Spinal cord (tissue), 10 donors: ENCODE results near the gene TP53TG5. TPM values are rescaled to one million over a fixed set of nuclear protein-coding genes. Genes with fewer than 3 reads are reported as not detected.
"Not testable (repeated sequence)": the region's sequence is repeated elsewhere in the genome, so short reads cannot be mapped to it uniquely, and the experiment has no call there.

Experiments used
- DNase-seq, 6 donors: peaks; one replicate each; pipeline versions ENCODE4 v3.0.0 to v3.0.0-alpha.2; 2013 to 2015; ENCODE audit warnings: low spot score in 6 of 6, low read depth in 4 of 6
- H3K27ac ChIP-seq: one replicate; pipeline ENCODE4 v1.5.1; 2013; ENCODE audit warnings: low read depth, low read length, control low read depth
- H3K27me3 ChIP-seq: one replicate; pipeline ENCODE4 v1.6.1; 2013; ENCODE audit warnings: low read length; ENCODE audit not compliant: control insufficient read depth, insufficient read depth
- H3K36me3 ChIP-seq: one replicate; pipeline ENCODE4 v1.6.1; 2013; ENCODE audit warnings: low read length; ENCODE audit not compliant: control insufficient read depth, insufficient read depth
- H3K4me1 ChIP-seq: one replicate; pipeline ENCODE4 v1.6.1; 2013; ENCODE audit warnings: low read length; ENCODE audit not compliant: control insufficient read depth, insufficient read depth
- H3K4me3 ChIP-seq: one replicate; pipeline ENCODE4 v1.5.1; 2013; ENCODE audit warnings: low read depth, low read length, control low read depth
- H3K9me3 ChIP-seq: one replicate; pipeline ENCODE4 v1.6.1; 2013; ENCODE audit warnings: low read length; ENCODE audit not compliant: control insufficient read depth, insufficient read depth
- WGBS: methylation state at CpG from one replicate; pipeline ENCODE4 v1.1.5; 2013; ENCODE audit warnings: missing lambda C conversion rate; ENCODE audit not compliant: insufficient coverage; 5-methylcytosine and 5-hydroxymethylcytosine counted together
- polyA plus RNA-seq, 2 donors: library from polyadenylated mRNA; unstranded; fragments of 120-200 nt; gene quantifications; one replicate each; pipeline ENCODE4 v1.2.1, GENCODE V29; 2013; ENCODE audit not compliant: insufficient read length in 2 of 2
- total RNA-seq, 2 donors: library from RNA; depleted of rRNA in 1 of 2; stranded (reverse); fragments of 120-200 nt in 1 of 2; fragments of >200 nt in 1 of 2; gene quantifications; one replicate each; pipeline versions ENCODE4 v1.2.3 to v1.2.4, GENCODE V29; 2013 to 2014
- donor health status: healthy.

TP53TG5 gene
- total and polyA plus RNA-seq, 4 donors, result 0.39 to 3.9 (median 1.2) TPM

GRCh38 chr20:45359406-45360148, 18.5 kb downstream of the TP53TG5 start:
- H3K27ac ChIP-seq, result no peak overlapping the region
- WGBS, result 87% methylated on average over 9 of the region's 9 CpGs
- DNase-seq, result no peak
- H3K9me3 ChIP-seq, result no peaks in the 10 kb centered on the region
- H3K4me1 ChIP-seq, result peaks cover 14% of the 10 kb centered on the region
- no peak overlapping the region for H3K4me3 ChIP-seq
- H3K27me3 ChIP-seq, result no peaks in the 10 kb centered on the region
- H3K36me3 ChIP-seq, result no peaks in the 10 kb centered on the region

- no peak overlapping the region for H3K4me3 ChIP-seq
- WGBS, result 86% methylated on average over 2 of the region's 7 CpGs
- no peaks in the 10 kb centered on the region for H3K36me3 ChIP-seq
- peaks cover 11% of the 10 kb centered on the region for H3K4me1 ChIP-seq
- no peak overlapping the region for H3K27ac ChIP-seq
- H3K27me3 ChIP-seq, result no peaks in the 10 kb centered on the region
- DNase-seq, result no peak
- no peaks in the 10 kb centered on the region for H3K9me3 ChIP-seq
Observed at GRCh38 chr20:45359069-45359405, 19.1 kb downstream of the TP53TG5 start.

GRCh38 chr20:45358282-45359068, 19.6 kb downstream of the TP53TG5 start:
- Histone ChIP-seq H3K36me3 (no peaks in the 10 kb centered on the region), H3K4me1 (peaks cover 6% of the 10 kb centered on the region), H3K4me3 (no peak overlapping the region), H3K27me3 (no peaks in the 10 kb centered on the region), H3K9me3 (no peaks in the 10 kb centered on the region), H3K27ac (no peak overlapping the region)
- no peak for DNase-seq
- 47% methylated on average over 8 of the region's 10 CpGs for WGBS

GRCh38 chr20:45355209-45356084, 22.7 kb downstream of the TP53TG5 start:
- no peaks in the 10 kb centered on the region for H3K4me1 ChIP-seq
- H3K36me3 ChIP-seq, result no peaks in the 10 kb centered on the region
- DNase-seq, result no peak
- peaks cover 2% of the 10 kb centered on the region for H3K27me3 ChIP-seq
- no peak overlapping the region for H3K27ac ChIP-seq
- WGBS, result 78% methylated on average over 2 of the region's 5 CpGs
- no peak overlapping the region for H3K4me3 ChIP-seq
- H3K9me3 ChIP-seq, result no peaks in the 10 kb centered on the region

- no peak overlapping the region for H3K27ac ChIP-seq
- no peak for DNase-seq
- no peaks in the 10 kb centered on the region for H3K9me3 ChIP-seq
- H3K36me3 ChIP-seq, result no peaks in the 10 kb centered on the region
- peaks cover 2% of the 10 kb centered on the region for H3K27me3 ChIP-seq
- 67% methylated on average over 5 of the region's 9 CpGs for WGBS
- H3K4me1 ChIP-seq, result no peaks in the 10 kb centered on the region
- no peak overlapping the region for H3K4me3 ChIP-seq
Observed at GRCh38 chr20:45354423-45355208, 23.5 kb downstream of the TP53TG5 start.

GRCh38 chr20:45353746-45354145, 24.4 kb downstream of the TP53TG5 start:
- 89% methylated on average over 1 of the region's 1 CpG for WGBS
- DNase-seq, result no peak
- no peak overlapping the region for H3K27ac ChIP-seq
- H3K36me3 ChIP-seq, result no peaks in the 10 kb centered on the region
- no peaks in the 10 kb centered on the region for H3K4me1 ChIP-seq
- H3K4me3 ChIP-seq, result no peak overlapping the region
- peaks cover 2% of the 10 kb centered on the region for H3K27me3 ChIP-seq
- H3K9me3 ChIP-seq, result no peaks in the 10 kb centered on the region

- Histone ChIP-seq H3K27ac (no peak overlapping the region), H3K9me3 (no peaks in the 10 kb centered on the region), H3K4me3 (no peak overlapping the region), H3K36me3 (no peaks in the 10 kb centered on the region), H3K4me1 (peaks cover 4% of the 10 kb centered on the region), H3K27me3 (peaks cover 8% of the 10 kb centered on the region)
- no peak for DNase-seq
- WGBS, result no CpG with 5 or more reads among the region's 3 CpGs
Observed at GRCh38 chr20:45352729-45353128, 25.4 kb downstream of the TP53TG5 start.

GRCh38 chr20:45350795-45351194, 27.3 kb downstream of the TP53TG5 start:
- not testable (repeated sequence) for H3K27ac ChIP-seq, DNase-seq, H3K9me3 ChIP-seq, H3K4me3 ChIP-seq, H3K36me3 ChIP-seq
- WGBS, result no CpG with 5 or more reads among the region's 10 CpGs
- Histone ChIP-seq H3K4me1 (peaks cover 17% of the 10 kb centered on the region), H3K27me3 (peaks cover 15% of the 10 kb centered on the region)

- Histone ChIP-seq H3K27ac (no peak overlapping the region), H3K36me3 (no peaks in the 10 kb centered on the region), H3K4me1 (peaks cover 17% of the 10 kb centered on the region), H3K4me3 (no peak overlapping the region), H3K27me3 (peaks cover 15% of the 10 kb centered on the region), H3K9me3 (no peaks in the 10 kb centered on the region)
- WGBS, result 86% methylated on average over 1 of the region's 1 CpG
- no peak for DNase-seq
Observed at GRCh38 chr20:45350217-45350616, 27.9 kb downstream of the TP53TG5 start.
